ENCODE data around the gene CLRN3. TPM values are rescaled to one million over a fixed set of nuclear protein-coding genes. Genes with fewer than 3 reads are reported as not detected.

CLRN3 gene, protein sequence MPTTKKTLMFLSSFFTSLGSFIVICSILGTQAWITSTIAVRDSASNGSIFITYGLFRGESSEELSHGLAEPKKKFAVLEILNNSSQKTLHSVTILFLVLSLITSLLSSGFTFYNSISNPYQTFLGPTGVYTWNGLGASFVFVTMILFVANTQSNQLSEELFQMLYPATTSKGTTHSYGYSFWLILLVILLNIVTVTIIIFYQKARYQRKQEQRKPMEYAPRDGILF
- total RNA-seq = 2.7 and 3.2 TPM in 2 replicates
- long read RNA-seq, transcript CLRN3-201 (3 exons, 1,152 nt) = major isoform, 5 of 5 reads
- long read RNA-seq, partial matches to known transcripts = 0 of 5 reads
- long read RNA-seq, other reads (novel, unspliced or antisense) = 0 of 5 reads

GRCh38 chr10:127892743-127893142 lies at the start of gene CLRN3:
TSS of gene CLRN3 (minus strand) at chr10:127892941. CDS start at chr10:127892784, 157 bp downstream.
- Mint-ChIP-seq H3K27ac (no peak within 1 kb of the TSS), H3K9me3 (ENCODE audit: low read depth) (no peaks in the 10 kb centered on the region), H3K4me3 (ENCODE audit: low read depth) (peak within 1 kb of the TSS; percentile 4), H3K27me3 (no peaks in the 10 kb centered on the region), H3K4me1 (ENCODE audit: low read depth) (peaks cover 4% of the 10 kb centered on the region), H3K36me3 (ENCODE audit: insufficient read depth) (no peaks in the 10 kb centered on the region)
- DNase-seq (ENCODE audit: low spot score, unreplicated experiment) = no peak
- TF ChIP-seq, protein P1, sequence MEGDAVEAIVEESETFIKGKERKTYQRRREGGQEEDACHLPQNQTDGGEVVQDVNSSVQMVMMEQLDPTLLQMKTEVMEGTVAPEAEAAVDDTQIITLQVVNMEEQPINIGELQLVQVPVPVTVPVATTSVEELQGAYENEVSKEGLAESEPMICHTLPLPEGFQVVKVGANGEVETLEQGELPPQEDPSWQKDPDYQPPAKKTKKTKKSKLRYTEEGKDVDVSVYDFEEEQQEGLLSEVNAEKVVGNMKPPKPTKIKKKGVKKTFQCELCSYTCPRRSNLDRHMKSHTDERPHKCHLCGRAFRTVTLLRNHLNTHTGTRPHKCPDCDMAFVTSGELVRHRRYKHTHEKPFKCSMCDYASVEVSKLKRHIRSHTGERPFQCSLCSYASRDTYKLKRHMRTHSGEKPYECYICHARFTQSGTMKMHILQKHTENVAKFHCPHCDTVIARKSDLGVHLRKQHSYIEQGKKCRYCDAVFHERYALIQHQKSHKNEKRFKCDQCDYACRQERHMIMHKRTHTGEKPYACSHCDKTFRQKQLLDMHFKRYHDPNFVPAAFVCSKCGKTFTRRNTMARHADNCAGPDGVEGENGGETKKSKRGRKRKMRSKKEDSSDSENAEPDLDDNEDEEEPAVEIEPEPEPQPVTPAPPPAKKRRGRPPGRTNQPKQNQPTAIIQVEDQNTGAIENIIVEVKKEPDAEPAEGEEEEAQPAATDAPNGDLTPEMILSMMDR (IDR thresholded peaks at IDR 0.05; ENCODE audit: unreplicated experiment) = no peak

- H3K4me3 Mint-ChIP-seq (ENCODE audit: low read depth) = no peak overlapping the region
- peaks cover 56% of the 10 kb centered on the region for H3K27me3 Mint-ChIP-seq
- peak overlapping the region; percentile 30 for H3K27ac Mint-ChIP-seq
- no peaks in the 10 kb centered on the region for H3K9me3 Mint-ChIP-seq (ENCODE audit: low read depth)
- H3K36me3 Mint-ChIP-seq (ENCODE audit: insufficient read depth) = no peaks in the 10 kb centered on the region
- TF ChIP-seq, protein P1 (IDR thresholded peaks at IDR 0.05; ENCODE audit: unreplicated experiment) = no peak
- DNase-seq (ENCODE audit: low spot score, unreplicated experiment) = no peak
- H3K4me1 Mint-ChIP-seq (ENCODE audit: low read depth) = peaks cover 6% of the 10 kb centered on the region
Observed at GRCh38 chr10:127940866-127941640, 48.3 kb upstream of the CLRN3 start.

- DNase-seq (ENCODE audit: low spot score, unreplicated experiment) = no peak
- Mint-ChIP-seq H3K36me3 (ENCODE audit: insufficient read depth) (no peaks in the 10 kb centered on the region), H3K4me1 (ENCODE audit: low read depth) (peaks cover 6% of the 10 kb centered on the region), H3K27ac (no peak overlapping the region), H3K9me3 (ENCODE audit: low read depth) (no peaks in the 10 kb centered on the region), H3K27me3 (peaks cover 64% of the 10 kb centered on the region), H3K4me3 (ENCODE audit: low read depth) (no peak overlapping the region)
- TF ChIP-seq, protein P1 (IDR thresholded peaks at IDR 0.05; ENCODE audit: unreplicated experiment) = no peak
Observed at GRCh38 chr10:127939786-127940330, 47.1 kb upstream of the CLRN3 start.

DNA sequence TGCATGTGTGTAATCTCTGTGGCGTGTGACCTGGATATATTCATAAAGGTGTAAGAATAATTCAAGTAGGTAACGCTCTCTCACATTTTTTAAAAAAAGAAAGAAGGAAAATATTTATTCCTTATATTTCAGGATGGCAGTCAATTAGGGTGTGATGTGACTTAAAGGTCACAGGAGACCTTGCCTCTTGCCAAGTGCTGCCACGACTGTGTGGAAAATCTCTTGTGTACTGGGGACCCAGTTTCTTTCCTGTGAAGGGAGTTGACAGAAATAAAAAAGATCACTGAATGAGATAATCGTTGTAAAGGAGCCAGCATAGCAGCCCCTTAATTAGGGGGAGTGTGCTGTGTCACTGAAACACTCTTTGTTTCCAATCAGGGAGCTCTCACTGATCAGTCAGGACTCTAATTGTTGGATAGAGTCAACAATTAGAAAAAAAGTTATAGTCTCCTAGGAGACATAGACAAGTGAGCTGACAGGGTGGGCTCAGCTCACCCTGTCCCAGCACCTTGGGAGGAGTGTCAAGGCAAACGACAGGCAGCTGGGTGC lies 45.2 kb upstream of the CLRN3 start:
- TF ChIP-seq, protein P1 (IDR thresholded peaks at IDR 0.05; ENCODE audit: unreplicated experiment) = no peak

DNA sequence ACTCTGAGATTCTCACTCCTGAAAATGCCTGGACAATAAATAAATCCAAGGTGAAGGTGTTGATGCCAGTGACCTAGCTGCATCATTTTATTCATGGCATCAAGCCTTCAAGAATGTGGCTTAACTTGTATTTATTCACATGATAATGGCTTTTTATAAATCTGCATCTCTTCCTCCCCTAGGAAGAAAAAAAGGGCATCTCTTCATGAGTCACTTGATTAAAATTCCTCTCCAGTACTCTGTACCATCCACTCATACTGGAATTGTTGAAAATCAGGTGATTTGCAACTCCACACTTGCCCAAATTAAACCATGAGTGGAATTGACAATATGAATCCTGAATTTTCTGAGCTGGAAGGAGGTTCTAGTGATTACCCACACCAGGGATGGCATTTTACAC lies 44.3 kb upstream of the CLRN3 start:
- Mint-ChIP-seq H3K27me3 (peaks cover 56% of the 10 kb centered on the region), H3K4me3 (ENCODE audit: low read depth) (no peak overlapping the region), H3K36me3 (ENCODE audit: insufficient read depth) (no peaks in the 10 kb centered on the region), H3K27ac (no peak overlapping the region), H3K4me1 (ENCODE audit: low read depth) (peaks cover 6% of the 10 kb centered on the region), H3K9me3 (ENCODE audit: low read depth) (peaks cover 2% of the 10 kb centered on the region)
- DNase-seq (ENCODE audit: low spot score, unreplicated experiment) = no peak
- TF ChIP-seq, protein P1 (IDR thresholded peaks at IDR 0.05; ENCODE audit: unreplicated experiment) = no peak

More for the DNA sequence above, 45.2 kb upstream of the CLRN3 start:
- no peak overlapping the region for H3K27ac Mint-ChIP-seq
- H3K9me3 Mint-ChIP-seq (ENCODE audit: low read depth) = peaks cover under 1% of the 10 kb centered on the region
- H3K4me3 Mint-ChIP-seq (ENCODE audit: low read depth) = no peak overlapping the region
- H3K4me1 Mint-ChIP-seq (ENCODE audit: low read depth) = peaks cover 6% of the 10 kb centered on the region
- peaks cover 61% of the 10 kb centered on the region for H3K27me3 Mint-ChIP-seq
- H3K36me3 Mint-ChIP-seq (ENCODE audit: insufficient read depth) = no peaks in the 10 kb centered on the region
- no peak for DNase-seq (ENCODE audit: low spot score, unreplicated experiment)
